GM10266 (cell line): Measurements from ENCODE around the gene FRMD4B.

Experiments used
- DNase-seq: peaks from one replicate; pipeline ENCODE4 v3.0.0; 2012; ENCODE audit errors: extremely low spot score
- TF ChIP-seq, protein P1 (sequence below): IDR thresholded peaks from 2 replicates; pipeline ENCODE4 v1.5.1; 2012; ENCODE audit warnings: mild to moderate bottlenecking, low read depth; ENCODE audit not compliant: control insufficient read depth, insufficient read depth; ENCODE audit errors: missing control alignments

FRMD4B gene

GRCh38 chr3:69318410-69318809, 67.5 kb downstream of the FRMD4B start:
- TF ChIP-seq, protein P1, sequence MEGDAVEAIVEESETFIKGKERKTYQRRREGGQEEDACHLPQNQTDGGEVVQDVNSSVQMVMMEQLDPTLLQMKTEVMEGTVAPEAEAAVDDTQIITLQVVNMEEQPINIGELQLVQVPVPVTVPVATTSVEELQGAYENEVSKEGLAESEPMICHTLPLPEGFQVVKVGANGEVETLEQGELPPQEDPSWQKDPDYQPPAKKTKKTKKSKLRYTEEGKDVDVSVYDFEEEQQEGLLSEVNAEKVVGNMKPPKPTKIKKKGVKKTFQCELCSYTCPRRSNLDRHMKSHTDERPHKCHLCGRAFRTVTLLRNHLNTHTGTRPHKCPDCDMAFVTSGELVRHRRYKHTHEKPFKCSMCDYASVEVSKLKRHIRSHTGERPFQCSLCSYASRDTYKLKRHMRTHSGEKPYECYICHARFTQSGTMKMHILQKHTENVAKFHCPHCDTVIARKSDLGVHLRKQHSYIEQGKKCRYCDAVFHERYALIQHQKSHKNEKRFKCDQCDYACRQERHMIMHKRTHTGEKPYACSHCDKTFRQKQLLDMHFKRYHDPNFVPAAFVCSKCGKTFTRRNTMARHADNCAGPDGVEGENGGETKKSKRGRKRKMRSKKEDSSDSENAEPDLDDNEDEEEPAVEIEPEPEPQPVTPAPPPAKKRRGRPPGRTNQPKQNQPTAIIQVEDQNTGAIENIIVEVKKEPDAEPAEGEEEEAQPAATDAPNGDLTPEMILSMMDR, result no peak
- no peak for DNase-seq

DNA sequence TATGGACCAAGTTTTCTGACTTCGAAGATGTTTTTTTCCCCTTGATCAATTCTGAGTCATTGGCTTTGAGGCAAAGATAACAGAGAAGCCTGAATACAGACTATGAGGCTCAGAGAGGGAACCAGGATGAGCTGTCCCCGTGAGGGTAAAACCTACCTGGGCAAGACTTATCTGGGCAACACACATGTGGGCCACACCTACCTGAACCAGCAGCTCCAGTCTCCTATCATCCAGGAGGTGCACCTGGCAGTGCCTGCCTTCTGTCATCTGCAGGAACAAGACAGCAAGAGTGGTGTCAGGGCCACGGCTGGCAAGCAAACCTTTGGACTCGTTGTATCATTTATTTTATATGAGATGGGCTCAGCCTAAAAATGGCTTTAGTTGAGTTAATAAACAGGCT, 72.6 kb downstream of the FRMD4B start:
- no peak for DNase-seq
- TF ChIP-seq, protein P1, result no peak

DNA sequence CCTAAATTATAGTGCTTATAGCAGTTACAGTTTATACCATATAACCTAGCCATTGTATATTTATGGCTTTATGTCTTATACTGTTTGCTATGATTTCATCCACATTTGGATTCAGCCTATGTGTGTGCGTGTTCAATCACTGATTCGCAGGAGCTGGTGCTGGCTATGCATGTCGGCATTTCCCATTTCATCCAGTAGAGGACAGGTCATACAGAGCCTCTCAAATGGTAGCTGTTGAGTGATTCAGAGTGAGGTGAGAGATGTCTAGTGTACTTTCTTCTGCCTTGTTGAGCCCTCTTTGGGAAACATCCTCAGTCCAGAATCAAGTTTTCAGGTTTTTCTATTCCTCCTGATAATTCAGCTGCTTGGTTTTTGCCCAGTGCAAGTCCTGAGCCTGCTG, 76.1 kb downstream of the FRMD4B start:
- TF ChIP-seq, protein P1, result peak; percentile 32
- no peak for DNase-seq

- peak; percentile 56 for DNase-seq
- TF ChIP-seq, protein P1, result peak; percentile 84
Observed at GRCh38 chr3:69306239-69307185, 79.4 kb downstream of the FRMD4B start.

DNA sequence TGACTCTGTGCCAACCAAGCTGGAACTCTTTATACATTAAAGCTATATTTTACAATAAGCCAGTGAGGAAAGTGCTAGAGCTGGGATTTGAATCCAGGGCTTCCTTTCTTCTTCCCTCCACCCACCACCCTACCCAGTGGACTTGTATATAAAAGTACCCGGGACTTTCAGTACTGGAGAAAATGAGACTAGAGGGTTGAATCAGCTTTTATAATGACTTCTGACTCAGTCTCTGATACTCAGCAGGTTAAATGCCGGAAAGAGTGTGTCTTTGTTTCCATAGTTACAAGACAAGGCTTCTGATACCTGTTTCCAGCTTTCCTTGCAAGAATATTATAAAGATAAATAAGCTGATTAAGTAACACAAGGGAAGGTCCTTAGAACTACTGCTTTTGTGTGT, 80.9 kb downstream of the FRMD4B start:
- TF ChIP-seq, protein P1, result no peak
- DNase-seq, result no peak

GRCh38 chr3:69304396-69304795, 81.5 kb downstream of the FRMD4B start:
- TF ChIP-seq, protein P1, result no peak
- DNase-seq, result no peak

DNA sequence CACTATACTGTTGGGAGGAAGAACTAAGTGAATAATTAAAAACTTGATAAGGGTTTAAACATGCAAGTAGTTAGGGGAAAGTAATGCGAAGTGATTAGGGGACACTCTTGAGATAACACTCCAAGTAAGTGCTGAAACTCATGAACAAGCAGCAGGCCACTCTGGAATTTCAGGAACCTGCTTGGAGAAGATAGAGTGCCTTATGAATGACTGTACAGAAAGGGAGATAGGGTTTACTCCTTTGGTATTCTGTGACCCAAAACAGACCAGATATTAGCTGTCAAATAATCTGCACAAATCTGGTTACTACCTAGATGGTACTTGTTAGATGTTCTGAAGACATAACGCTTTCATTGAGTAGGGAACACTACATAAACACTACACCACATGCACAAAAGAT, 85.6 kb downstream of the FRMD4B start:
- TF ChIP-seq, protein P1, result no peak
- no peak for DNase-seq
